Liver (tissue), 9 donors: Measurements from ENCODE around the gene CBL. TPM values are rescaled to one million over a fixed set of nuclear protein-coding genes. Genes with fewer than 3 reads are reported as not detected.

Experiments used
- DNase-seq: peaks from one replicate; pipeline ENCODE4 v3.0.0-alpha.2; 2017; ENCODE audit warnings: low spot score
- H3K27ac ChIP-seq, 2 donors: one replicate each; pipeline ENCODE4 v1.7.0; 2013; ENCODE audit warnings: inconsistent platforms in 2 of 2, low read length in 2 of 2, control low read depth in 1 of 2, low read depth in 1 of 2, mild to moderate bottlenecking in 1 of 2
- H3K27me3 ChIP-seq, 4 donors: one replicate each; pipeline versions ENCODE4 v1.6.1 to v1.7.0; 2013; ENCODE audit warnings: low read length in 3 of 4, inconsistent platforms in 1 of 4, mild to moderate bottlenecking in 1 of 4, moderate library complexity in 1 of 4; ENCODE audit not compliant: control insufficient read depth in 4 of 4, insufficient read depth in 4 of 4
- H3K36me3 ChIP-seq, 4 donors: one replicate each; pipeline versions ENCODE4 v1.6.1 to v1.7.0; 2013; ENCODE audit warnings: low read length in 3 of 4, mild to moderate bottlenecking in 3 of 4, low read depth in 1 of 4, moderate library complexity in 1 of 4; ENCODE audit not compliant: control insufficient read depth in 4 of 4, insufficient read depth in 3 of 4
- H3K4me1 ChIP-seq, 4 donors: one replicate each; pipeline versions ENCODE4 v1.6.1 to v1.7.0; 2013; ENCODE audit warnings: low read length in 3 of 4, mild to moderate bottlenecking in 3 of 4, moderate library complexity in 1 of 4; ENCODE audit not compliant: control insufficient read depth in 4 of 4, insufficient read depth in 4 of 4
- H3K4me3 ChIP-seq, 3 donors: one replicate each; pipeline versions ENCODE4 v1.6.1 to v1.7.0; 2013; ENCODE audit warnings: low read length in 3 of 3, control low read depth in 1 of 3, low read depth in 1 of 3, mild to moderate bottlenecking in 1 of 3
- H3K9ac ChIP-seq, 2 donors: one replicate each; pipeline ENCODE4 v1.7.0; 2013; ENCODE audit warnings: low read length in 2 of 2, mild to moderate bottlenecking in 2 of 2, moderate library complexity in 2 of 2, control low read depth in 1 of 2, low read depth in 1 of 2
- H3K9me3 ChIP-seq, 4 donors: one replicate each; pipeline versions ENCODE4 v1.6.1 to v1.7.0; 2013; ENCODE audit warnings: low read length in 3 of 4; ENCODE audit not compliant: control insufficient read depth in 4 of 4
- ATF3 ChIP-seq: IDR thresholded peaks from 2 replicates; pipeline ENCODE4 v1.6.1; 2016; ENCODE audit warnings: antibody characterized with exemption
- CTCF ChIP-seq: fragments of 150-350 bp; IDR thresholded peaks from 2 replicates; pipeline ENCODE4 v1.5.1; 2017; ENCODE audit warnings: improper control_type of control experiment, low read depth, low read length; ENCODE audit not compliant: missing input control
- EGR1 ChIP-seq, 2 donors: IDR thresholded peaks; 2 replicates each; pipeline ENCODE4 v1.6.1; 2016 to 2018; ENCODE audit warnings: antibody characterized with exemption in 2 of 2, low read depth in 2 of 2
- FOXA1 ChIP-seq: IDR thresholded peaks from 2 replicates; pipeline ENCODE4 v1.6.1; 2016; ENCODE audit warnings: antibody characterized with exemption
- GABPA ChIP-seq, 2 donors: IDR thresholded peaks in 1 of 2; conservative IDR thresholded peaks in 1 of 2; 2 replicates each; pipeline ENCODE4 v1.6.1; 2016; ENCODE audit warnings: antibody characterized with exemption in 2 of 2, mild to moderate bottlenecking in 1 of 2, moderate library complexity in 1 of 2
- HNF4G ChIP-seq: IDR thresholded peaks from 2 replicates; pipeline ENCODE4 v1.6.1; 2016; ENCODE audit warnings: antibody characterized with exemption
- JUND ChIP-seq, 2 donors: IDR thresholded peaks; 2 replicates each; pipeline ENCODE4 v1.6.1; 2016; ENCODE audit warnings: antibody characterized with exemption in 2 of 2
- NR2F2 ChIP-seq: IDR thresholded peaks from 2 replicates; pipeline ENCODE4 v1.6.1; 2016; ENCODE audit warnings: antibody characterized with exemption
- RAD21 ChIP-seq, 2 donors: IDR thresholded peaks; 2 replicates each; pipeline ENCODE4 v1.6.1; 2016; ENCODE audit warnings: antibody characterized with exemption in 2 of 2, mild to moderate bottlenecking in 2 of 2
- RXRA ChIP-seq, 2 donors: IDR thresholded peaks; 2 replicates each; pipeline ENCODE4 v1.6.1; 2017 to 2018; ENCODE audit warnings: antibody characterized with exemption in 2 of 2, mild to moderate bottlenecking in 1 of 2
- SP1 ChIP-seq: IDR thresholded peaks from 2 replicates; pipeline ENCODE4 v1.6.1; 2018; ENCODE audit warnings: antibody characterized with exemption, mild to moderate bottlenecking
- TAF1 ChIP-seq: conservative IDR thresholded peaks from 2 replicates; pipeline ENCODE4 v1.6.1; 2016; ENCODE audit warnings: antibody characterized with exemption, mild to moderate bottlenecking
- ZBTB33 ChIP-seq: IDR thresholded peaks from 2 replicates; pipeline ENCODE4 v1.6.1; 2016; ENCODE audit warnings: antibody characterized with exemption
- WGBS: extraction: QIAGEN DNeasy Blood & Tissue Kit; methylation state at CpG from one replicate; pipeline ENCODE4 v1.1.7; 2013; 5-methylcytosine and 5-hydroxymethylcytosine counted together
- polyA plus RNA-seq, 2 donors: library from polyadenylated mRNA; stranded (reverse) in 1 of 2; unstranded in 1 of 2; fragments of 200-250 nt in 1 of 2; fragments of >200 nt in 1 of 2; fragmentation: Nextera tagmentation in 1 of 2; extraction: Ambion mirVana in 1 of 2; gene quantifications; one replicate each; pipeline versions ENCODE4 v1.2.1 to v1.2.3, GENCODE V29; 2013 to 2015
- total RNA-seq, 2 donors: library from RNA; depleted of rRNA; stranded (reverse); fragments of >200 nt; gene quantifications; one replicate each; pipeline ENCODE4 v1.2.3, GENCODE V29; 2014
- donor health status: healthy.
- donor health status: healthy.
- donor health status: healthy.
- donor health status: healthy.
- donor health status: healthy.

The CBL gene
- total and polyA plus RNA-seq, 4 donors = 1.6 to 5.5 (median 3.5) TPM

- H3K9me3 ChIP-seq = no peaks in the 10 kb centered on the region
- peaks cover 13 to 42% (median 25%) of the 10 kb centered on the region in 4 donors for H3K4me1 ChIP-seq
- no peak overlapping the region for H3K27ac ChIP-seq
- H3K4me3 ChIP-seq = no peak overlapping the region
- peak; percentile 81 for DNase-seq
- no peaks in the 10 kb centered on the region for H3K36me3 ChIP-seq
- 27% methylated on average over 17 of the region's 17 CpGs for WGBS
- TF ChIP-seq TAF1 (no peak), CTCF (peak; percentile 74), RAD21 (IDR thresholded peaks at IDR 0.05) (peak; percentile 72 to 81)
- peaks cover 0 to 2% (median 0%) of the 10 kb centered on the region in 4 donors for H3K27me3 ChIP-seq
- no peak overlapping the region for H3K9ac ChIP-seq
Measured at GRCh38 chr11:119338318-119338890, 132.3 kb downstream of the CBL start.

GRCh38 chr11:119338965-119339588 lies 132.9 kb downstream of the CBL start:
- Histone ChIP-seq H3K4me1 (peaks cover 13 to 42% (median 25%) of the 10 kb centered on the region in 4 donors), H3K36me3 (no peaks in the 10 kb centered on the region), H3K9ac (no peak overlapping the region), H3K4me3 (peak overlapping the region in 1 of 3 donors; percentile 46), H3K9me3 (no peaks in the 10 kb centered on the region), H3K27me3 (peaks cover 0 to 2% (median 0%) of the 10 kb centered on the region in 4 donors), H3K27ac (peak overlapping the region in 1 of 2 donors; percentile 78)
- TF ChIP-seq SP1 (no peak), ATF3 (no peak), NR2F2 (no peak), HNF4G (no peak), EGR1 (IDR thresholded peaks at IDR 0.05; ENCODE audit: low read depth in 2 of 2) (no peak), FOXA1 (no peak), RXRA (IDR thresholded peaks at IDR 0.05) (no peak), ZBTB33 (no peak), CTCF (no peak), TAF1 (no peak), GABPA (IDR thresholded peaks at IDR 0.05 in 1 of 2, conservative IDR thresholded peaks at IDR 0.05 in 1 of 2) (no peak), JUND (IDR thresholded peaks at IDR 0.05) (no peak)
- DNase-seq = no peak
- 67% methylated on average over 11 of the region's 11 CpGs for WGBS
